AG20443 (cell line): ENCODE results near the gene DPY19L1.
"Not testable (repeated sequence)": the region's sequence is repeated elsewhere in the genome, so short reads cannot be mapped to it uniquely, and the experiment has no call there.

Experiments used
- DNase-seq: peaks from one replicate; pipeline ENCODE4 v3.0.0; 2012; ENCODE audit warnings: low spot score, mixed read lengths

The DPY19L1 gene

GRCh38 chr7:34988442-34989125 lies 48.7 kb downstream of the DPY19L1 start:
- not testable (repeated sequence) for DNase-seq

- not testable (repeated sequence) for DNase-seq
Measured at GRCh38 chr7:34985155-34985554, 52.1 kb downstream of the DPY19L1 start.

DNA sequence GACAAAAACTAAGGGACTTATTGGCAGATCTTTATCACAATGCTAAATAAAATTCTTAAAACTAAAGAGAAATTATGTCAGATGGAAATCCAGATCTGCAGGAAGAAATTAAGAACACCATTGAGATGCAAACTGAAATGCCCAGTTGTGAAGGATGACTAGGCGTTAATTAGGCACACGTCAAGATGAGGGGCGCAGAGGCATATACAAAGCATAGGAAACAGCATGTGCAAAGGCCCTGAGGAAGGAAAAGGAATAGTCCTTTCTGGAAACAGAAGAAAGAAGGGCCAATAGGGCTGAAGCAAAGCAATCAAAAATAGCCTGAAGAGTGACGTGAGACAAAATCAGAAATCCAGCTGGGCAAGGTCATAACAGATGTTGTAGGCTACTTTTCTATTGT lies 53.1 kb downstream of the DPY19L1 start:
- DNase-seq: not testable (repeated sequence)

GRCh38 chr7:34982371-34983019 lies 54.8 kb downstream of the DPY19L1 start:
- DNase-seq: no peak

- not testable (repeated sequence) for DNase-seq
Measured at GRCh38 chr7:34979124-34979523, 58.2 kb downstream of the DPY19L1 start.

- no peak for DNase-seq
Measured at GRCh38 chr7:34973400-34973760, 63.9 kb downstream of the DPY19L1 start.

- DNase-seq: not testable (repeated sequence)
Measured at GRCh38 chr7:34972739-34973399, 64.4 kb downstream of the DPY19L1 start.

DNA sequence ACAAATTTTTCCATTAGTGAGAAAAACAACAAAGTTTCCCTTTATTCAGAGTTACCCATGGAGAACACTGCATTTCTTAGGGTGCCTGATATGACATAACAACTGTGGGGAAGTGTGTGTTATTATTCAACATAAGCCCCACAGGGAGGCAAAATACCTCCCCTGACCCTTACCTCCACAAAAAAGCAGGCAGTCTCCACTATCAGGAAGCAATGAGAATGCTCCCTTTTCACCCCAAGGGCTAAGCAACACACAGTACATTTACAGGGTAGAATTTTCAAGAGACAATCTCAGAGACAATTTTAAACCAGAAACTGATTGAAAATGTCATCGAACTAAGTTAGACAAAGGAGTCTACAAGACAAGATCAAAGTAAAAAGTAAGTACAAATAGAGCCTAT lies 69.5 kb downstream of the DPY19L1 start:
- not testable (repeated sequence) for DNase-seq

DNA sequence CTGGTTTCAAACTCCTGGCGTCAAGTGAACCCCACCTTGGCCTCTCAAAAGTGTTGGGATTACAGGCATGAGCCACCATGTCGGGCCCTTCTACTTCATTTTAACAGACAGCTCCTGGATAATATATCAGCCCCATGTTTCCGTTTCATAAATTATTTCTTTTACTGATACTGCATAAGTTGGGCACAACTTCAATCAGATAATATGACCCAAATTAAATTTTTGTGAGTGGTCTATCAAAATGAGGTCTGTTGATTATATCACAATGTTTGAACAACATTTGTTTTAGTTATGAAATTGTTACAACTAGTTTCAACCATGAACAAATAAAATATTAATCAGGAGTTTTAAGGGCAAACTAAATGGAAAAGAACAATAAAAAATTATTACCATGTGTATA lies 70.8 kb downstream of the DPY19L1 start:
- not testable (repeated sequence) for DNase-seq

GRCh38 chr7:34958021-34958420 lies 79.3 kb downstream of the DPY19L1 start:
- DNase-seq: no peak

- no peak for DNase-seq
Measured at GRCh38 chr7:34952822-34953221, 84.5 kb downstream of the DPY19L1 start.

GRCh38 chr7:34949361-34949760 lies 87.9 kb downstream of the DPY19L1 start:
- no peak for DNase-seq

GRCh38 chr7:34947427-34947826 lies 89.9 kb downstream of the DPY19L1 start:
- DNase-seq: not testable (repeated sequence)

DNA sequence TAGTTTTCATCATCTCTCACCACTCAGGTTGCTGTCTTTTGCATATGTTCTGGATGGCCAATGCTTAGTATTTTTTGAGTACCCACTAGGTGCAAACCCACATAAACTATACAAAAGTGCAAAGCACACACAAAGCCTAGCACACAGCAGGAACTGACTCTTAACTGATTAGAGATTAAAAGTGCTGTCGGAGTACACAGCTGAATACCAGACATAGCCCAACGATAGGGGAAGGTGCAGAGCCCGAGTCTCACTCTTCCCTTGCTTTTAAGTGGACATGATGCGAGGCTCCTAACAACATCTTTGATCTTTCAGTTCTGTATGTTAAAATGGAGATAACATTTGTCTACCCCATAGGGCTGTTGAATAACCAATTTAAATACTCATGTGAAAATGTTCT lies 90.8 kb downstream of the DPY19L1 start:
- no peak for DNase-seq

GRCh38 chr7:34945894-34946477 lies 91.3 kb downstream of the DPY19L1 start:
- not testable (repeated sequence) for DNase-seq

- DNase-seq: peak; percentile 8
Measured at GRCh38 chr7:34939175-34939574, 98.1 kb downstream of the DPY19L1 start.

DNA sequence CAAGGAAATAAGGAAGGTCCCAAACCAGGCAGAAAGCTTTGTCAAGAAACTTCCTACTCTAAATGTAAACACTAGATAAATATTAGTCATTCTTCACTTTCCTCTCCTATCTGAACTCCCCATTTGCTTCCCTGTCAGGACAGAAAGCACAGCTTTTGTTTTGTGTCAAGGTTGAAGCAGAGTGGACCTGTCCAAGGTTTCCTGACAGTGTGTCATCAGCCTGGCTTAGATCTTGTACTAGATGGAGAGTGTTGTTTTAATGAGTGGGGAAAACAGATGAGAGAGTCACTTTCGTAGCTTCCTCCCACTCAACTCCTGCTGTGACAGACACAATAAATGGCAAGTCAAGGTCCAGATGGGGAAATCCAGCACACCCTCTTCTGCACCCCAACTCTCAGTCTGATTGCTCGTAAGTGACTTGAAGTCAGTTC lies 101.5 kb downstream of the DPY19L1 start:
- DNase-seq: not testable (repeated sequence)

- no peak for DNase-seq
Measured at GRCh38 chr7:34931739-34932138, 105.5 kb downstream of the DPY19L1 start.

GRCh38 chr7:34929783-34930182 lies 107.5 kb downstream of the DPY19L1 start:
- DNase-seq: not testable (repeated sequence)

DNA sequence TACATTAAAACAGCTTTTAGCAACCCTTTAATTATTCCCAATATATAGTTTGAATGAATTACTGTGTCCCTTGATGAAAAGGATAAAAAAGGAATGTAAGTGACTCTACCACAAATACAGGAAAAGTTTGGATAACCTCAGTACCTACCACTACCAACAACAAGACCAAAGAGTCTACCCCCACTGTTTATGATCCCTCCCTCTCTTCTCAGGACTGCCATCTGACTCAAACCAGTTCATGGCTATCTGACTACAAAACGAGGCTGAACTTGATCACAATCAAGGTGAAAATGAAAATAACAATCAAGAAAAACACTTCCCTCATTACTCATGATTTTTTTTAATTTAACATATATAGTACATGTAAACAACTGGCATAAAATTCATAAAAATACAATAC lies 108.7 kb downstream of the DPY19L1 start:
- DNase-seq: no peak

GRCh38 chr7:34928052-34928451 lies 109.2 kb downstream of the DPY19L1 start:
- no peak for DNase-seq

DNA sequence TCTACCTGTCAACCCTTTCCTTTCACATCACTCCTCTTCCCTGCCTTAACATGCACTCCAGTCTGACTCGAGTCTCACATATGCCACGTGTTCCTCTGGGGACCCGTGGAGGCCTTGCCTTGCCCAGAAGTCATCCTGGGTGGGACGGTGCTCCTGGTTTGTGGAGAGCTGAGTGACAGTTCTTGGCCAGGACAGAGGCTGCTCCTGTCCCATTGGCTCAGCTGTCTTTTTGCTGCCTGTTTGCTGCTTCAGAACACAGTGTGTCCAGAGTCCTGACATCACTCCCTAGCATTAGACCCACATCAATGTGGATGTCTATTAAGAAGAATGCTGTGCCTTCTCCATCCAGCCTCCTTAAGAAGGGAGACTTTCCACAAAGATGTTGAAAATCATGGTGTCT lies 116.8 kb downstream of the DPY19L1 start:
- not testable (repeated sequence) for DNase-seq

- not testable (repeated sequence) for DNase-seq
Measured at GRCh38 chr7:34919038-34919437, 118.2 kb downstream of the DPY19L1 start.
